Gastroesophageal sphincter (tissue), 4 donors: ENCODE measurements around the gene BLOC1S1. TPM values are rescaled to one million over a fixed set of nuclear protein-coding genes. Genes with fewer than 3 reads are reported as not detected.

Source experiments
- ATAC-seq: fragments of 150-250 bp; one replicate; pipeline ENCODE4 v1.9.1; 2016; ENCODE audit warnings: mild to moderate bottlenecking, moderate library complexity
- H3K27ac ChIP-seq, 4 donors: fragments of 200-600 bp; sonication (generic) in 3 of 4; 1 replicate in 3 of 4; 2 replicates in 1 of 4; pipeline ENCODE4 v1.5.1; 2016 to 2019
- H3K27me3 ChIP-seq: fragments of 200-600 bp; sonication (generic); one replicate; pipeline ENCODE4 v1.5.1; 2019
- H3K36me3 ChIP-seq, 2 donors: fragments of 200-600 bp; sonication (generic); one replicate each; pipeline ENCODE4 v1.5.1; 2019; ENCODE audit warnings: control low read depth in 1 of 2
- H3K4me1 ChIP-seq, 3 donors: fragments of 200-600 bp; sonication (generic); 1 replicate in 2 of 3; 2 replicates in 1 of 3; pipeline ENCODE4 v1.5.1; 2016 to 2019; ENCODE audit warnings: control low read depth in 2 of 3
- H3K4me3 ChIP-seq, 2 donors: fragments of 200-600 bp; sonication (generic); one replicate each; pipeline ENCODE4 v1.5.1; 2019; ENCODE audit warnings: mild to moderate bottlenecking in 1 of 2, moderate library complexity in 1 of 2
- H3K9me3 ChIP-seq, 3 donors: fragments of 200-600 bp; sonication (generic); one replicate each; pipeline ENCODE4 v1.5.1; 2017 to 2019; ENCODE audit warnings: control low read depth in 2 of 3
- EP300 ChIP-seq: sonication (generic); formaldehyde crosslinking; IDR thresholded peaks from one replicate; pipeline ENCODE4 v1.6.1; 2017; ENCODE audit warnings: antibody characterized with exemption, mild to moderate bottlenecking
- POLR2A ChIP-seq, 2 donors: fragments of 450-650 bp; IDR thresholded peaks; one replicate each; pipeline ENCODE4 v1.6.1; 2017; ENCODE audit warnings: antibody characterized with exemption in 2 of 2, mild to moderate bottlenecking in 2 of 2, moderate library complexity in 1 of 2
- POLR2AphosphoS5 ChIP-seq: sonication (generic); formaldehyde crosslinking; IDR thresholded peaks from one replicate; pipeline ENCODE4 v1.6.1; 2017; ENCODE audit warnings: antibody characterized with exemption
- WGBS, 2 donors: methylation state at CpG; one replicate each; pipeline ENCODE4 v1.1.5; 2018; ENCODE audit warnings: low coverage in 1 of 2; 5-methylcytosine and 5-hydroxymethylcytosine counted together
- total RNA-seq, 4 donors: library from RNA; depleted of rRNA; stranded (reverse); fragments of >200 nt; gene quantifications; one replicate each; pipeline ENCODE4 v1.1.0, GENCODE V29; 2016
- TF ChIP-seq, protein P1 (sequence below), 4 experiments: fragments of 200-600 bp in 2 of 4; fragments of 450-650 bp in 2 of 4; sonication (generic) in 1 of 4; IDR thresholded peaks; one replicate each; pipeline ENCODE4 v1.5.1; 2017 to 2019; ENCODE audit warnings: antibody characterized with exemption in 4 of 4, mild to moderate bottlenecking in 2 of 4, moderate library complexity in 2 of 4

Gene BLOC1S1
- total RNA-seq, 4 donors from 2014 or later: 187 to 214 (median 196) TPM

- H3K4me1 ChIP-seq: peaks cover 0 to 30% (median 15%) of the 10 kb centered on the region in 3 donors
- H3K27ac ChIP-seq: peak overlapping the region in 3 of 4 donors; percentile 73 to 79 (median 79)
- TF ChIP-seq EP300: no peak
- no peak for TF ChIP-seq POLR2AphosphoS5
- TF ChIP-seq, protein P1, sequence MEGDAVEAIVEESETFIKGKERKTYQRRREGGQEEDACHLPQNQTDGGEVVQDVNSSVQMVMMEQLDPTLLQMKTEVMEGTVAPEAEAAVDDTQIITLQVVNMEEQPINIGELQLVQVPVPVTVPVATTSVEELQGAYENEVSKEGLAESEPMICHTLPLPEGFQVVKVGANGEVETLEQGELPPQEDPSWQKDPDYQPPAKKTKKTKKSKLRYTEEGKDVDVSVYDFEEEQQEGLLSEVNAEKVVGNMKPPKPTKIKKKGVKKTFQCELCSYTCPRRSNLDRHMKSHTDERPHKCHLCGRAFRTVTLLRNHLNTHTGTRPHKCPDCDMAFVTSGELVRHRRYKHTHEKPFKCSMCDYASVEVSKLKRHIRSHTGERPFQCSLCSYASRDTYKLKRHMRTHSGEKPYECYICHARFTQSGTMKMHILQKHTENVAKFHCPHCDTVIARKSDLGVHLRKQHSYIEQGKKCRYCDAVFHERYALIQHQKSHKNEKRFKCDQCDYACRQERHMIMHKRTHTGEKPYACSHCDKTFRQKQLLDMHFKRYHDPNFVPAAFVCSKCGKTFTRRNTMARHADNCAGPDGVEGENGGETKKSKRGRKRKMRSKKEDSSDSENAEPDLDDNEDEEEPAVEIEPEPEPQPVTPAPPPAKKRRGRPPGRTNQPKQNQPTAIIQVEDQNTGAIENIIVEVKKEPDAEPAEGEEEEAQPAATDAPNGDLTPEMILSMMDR (IDR thresholded peaks at IDR 0.05): no peak
- no peak for ATAC-seq
- peak overlapping the region in 1 of 2 donors; percentile 60 for H3K4me3 ChIP-seq
- no peaks in the 10 kb centered on the region for H3K36me3 ChIP-seq
- H3K9me3 ChIP-seq: no peaks in the 10 kb centered on the region
- WGBS, 2 donors: 0 to 6% methylated on average over 2 to 3 of the region's 4 CpGs
- no peaks in the 10 kb centered on the region for H3K27me3 ChIP-seq
Measured at GRCh38 chr12:55737581-55738122, 21.8 kb downstream of the BLOC1S1 start.

DNA sequence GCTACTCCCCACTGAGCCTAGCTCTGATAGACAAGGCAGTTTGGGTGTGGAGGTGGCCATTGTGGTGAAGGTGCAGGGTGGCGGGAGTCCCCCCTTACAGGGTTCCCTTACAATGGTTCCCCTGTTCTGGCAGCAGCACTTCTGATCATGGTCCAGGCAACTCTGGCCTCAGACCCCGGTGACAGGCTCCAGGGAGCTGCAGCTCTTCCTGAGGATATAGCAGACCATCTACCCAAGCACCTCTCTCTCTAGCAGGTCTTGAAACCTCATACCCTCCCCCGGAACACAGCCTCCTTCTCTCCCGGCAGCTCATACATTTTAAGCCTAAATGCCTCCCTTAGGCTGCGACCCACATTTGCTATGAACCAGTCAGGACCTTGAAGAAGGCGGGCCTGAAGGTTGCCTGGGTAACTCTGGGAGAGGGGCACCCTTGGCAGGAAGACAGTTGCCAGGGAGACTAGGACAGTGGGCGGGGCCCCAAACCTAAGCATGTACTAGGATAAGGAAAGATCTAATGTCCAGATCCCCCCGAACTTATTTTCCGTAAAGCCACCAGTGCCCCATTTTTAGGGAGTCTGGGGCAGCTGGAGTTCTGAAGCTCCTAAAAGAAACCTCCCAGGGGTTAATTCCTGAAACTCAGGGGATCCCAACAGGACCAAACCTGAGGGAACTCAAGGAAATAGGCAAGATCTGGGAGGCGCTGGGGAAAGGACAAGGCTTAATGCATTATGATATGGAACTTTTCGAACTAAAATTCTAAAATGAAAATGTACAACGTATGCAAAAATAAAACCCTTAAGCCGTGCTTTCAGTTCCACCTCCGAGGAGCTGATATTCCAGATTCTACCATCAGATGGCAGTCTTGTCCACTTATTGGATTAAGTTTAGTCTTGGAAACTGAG lies 22.5 kb downstream of the BLOC1S1 start:
- Histone ChIP-seq H3K27ac (peak overlapping the region; percentile 48 to 79 (median 76)), H3K4me3 (peak overlapping the region; percentile 60 to 67), H3K9me3 (no peaks in the 10 kb centered on the region), H3K36me3 (no peaks in the 10 kb centered on the region), H3K27me3 (no peaks in the 10 kb centered on the region), H3K4me1 (peaks cover 0 to 32% (median 16%) of the 10 kb centered on the region in 3 donors)
- 3% methylated on average over 11 of the region's 14 CpGs for WGBS, 2 donors
- ATAC-seq: peak; percentile 67
- TF ChIP-seq, protein P1 (IDR thresholded peaks at IDR 0.05): peak in 3 of 4 experiments; percentile 87 to 97 (median 96)
- no peak for TF ChIP-seq EP300
- no peak for TF ChIP-seq POLR2A (IDR thresholded peaks at IDR 0.05)

GRCh38 chr12:55739025-55739378 lies 23.2 kb downstream of the BLOC1S1 start:
- Histone ChIP-seq H3K4me3 (peak overlapping the region in 1 of 2 donors; percentile 60), H3K36me3 (no peaks in the 10 kb centered on the region), H3K4me1 (peaks cover 0 to 38% (median 21%) of the 10 kb centered on the region in 3 donors), H3K9me3 (no peaks in the 10 kb centered on the region), H3K27me3 (no peaks in the 10 kb centered on the region), H3K27ac (peak overlapping the region in 1 of 4 donors; percentile 79)
- ATAC-seq: no peak
- TF ChIP-seq POLR2A (IDR thresholded peaks at IDR 0.05) (no peak), POLR2AphosphoS5 (no peak), EP300 (no peak)
- TF ChIP-seq, protein P1 (IDR thresholded peaks at IDR 0.05): no peak
- WGBS, 2 donors: 56 to 70% methylated on average over 2 of the region's 2 CpGs

DNA sequence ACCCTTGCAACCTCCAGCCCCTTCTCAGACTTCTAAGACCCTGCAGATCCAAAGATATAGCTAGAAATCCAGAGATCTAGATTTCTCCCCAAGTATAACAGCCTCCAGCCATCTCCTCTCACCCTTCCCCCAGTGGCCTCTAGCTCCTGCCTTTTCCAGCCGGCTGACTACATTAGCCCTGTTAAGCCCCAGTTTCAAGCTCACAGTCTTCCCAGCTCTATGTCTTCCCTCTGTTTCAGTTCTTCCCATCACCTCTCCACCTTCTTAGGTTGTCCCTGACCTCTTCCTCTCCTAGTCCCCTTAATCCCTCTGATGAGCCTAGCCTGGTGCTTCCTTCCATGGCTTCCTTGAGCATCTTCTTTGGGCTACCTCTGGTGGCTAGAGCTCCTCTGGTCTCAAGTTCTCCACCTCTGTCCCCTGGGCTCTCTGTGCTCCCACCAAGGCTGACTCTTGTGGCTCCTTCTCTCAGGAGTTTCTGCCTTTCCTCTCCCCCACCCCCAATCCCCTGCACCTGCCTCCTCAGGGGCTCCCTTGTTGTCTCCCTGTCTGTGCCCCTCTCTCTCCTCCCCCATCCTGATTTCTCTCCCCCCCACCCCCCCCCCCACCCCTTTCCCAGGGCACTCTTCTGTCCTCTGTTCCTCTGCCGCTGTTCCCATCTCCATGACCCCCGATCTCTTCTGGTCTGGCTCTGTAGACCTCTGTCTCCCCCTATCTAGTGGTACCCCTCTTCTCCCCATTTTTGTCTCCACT lies 26.3 kb downstream of the BLOC1S1 start:
- H3K36me3 ChIP-seq: no peaks in the 10 kb centered on the region
- H3K4me3 ChIP-seq: peak overlapping the region in 1 of 2 donors; percentile 64
- peak overlapping the region in 3 of 4 donors; percentile 74 to 90 (median 83) for H3K27ac ChIP-seq
- H3K9me3 ChIP-seq: no peaks in the 10 kb centered on the region
- ATAC-seq: no peak
- peaks cover 0 to 62% (median 41%) of the 10 kb centered on the region in 3 donors for H3K4me1 ChIP-seq
- WGBS, 2 donors: 9 to 18% methylated on average over 3 of the region's 3 CpGs
- no peak for TF ChIP-seq POLR2AphosphoS5
- no peak for TF ChIP-seq EP300
- no peak for TF ChIP-seq POLR2A (IDR thresholded peaks at IDR 0.05)
- no peaks in the 10 kb centered on the region for H3K27me3 ChIP-seq
